GM23338 (cell line): ENCODE results near the gene KRTDAP. TPM values are rescaled to one million over a fixed set of nuclear protein-coding genes. Genes with fewer than 3 reads are reported as not detected.

ENCODE experiments used
- ATAC-seq: fragments of 200-7000 bp; cut with Tn5 transposase; 3 replicates; pipeline ENCODE4 v1.9.1; 2020
- DNase-seq: peaks from one replicate; pipeline ENCODE4 v3.0.0-alpha.2; 2015; ENCODE audit warnings: low spot score
- H2AFZ ChIP-seq: fragments of 200-600 bp; sonication (generic); 2 replicates; pipeline ENCODE4 v1.8.0; 2016; ENCODE audit warnings: antibody characterized with exemption, mild to moderate bottlenecking, moderate library complexity
- H3F3A ChIP-seq: fragments of 200-600 bp; sonication (generic); replicated peaks from 2 replicates; pipeline ENCODE4 v1.8.0; 2017; ENCODE audit warnings: antibody characterized with exemption, mixed run types, low read depth
- H3K27ac ChIP-seq: fragments of 200-600 bp; sonication (generic); 2 replicates; pipeline ENCODE4 v1.6.1; 2016; ENCODE audit warnings: low read depth
- H3K27me3 ChIP-seq: fragments of 200-600 bp; sonication (generic); 2 replicates; pipeline ENCODE4 v1.8.0; 2016; ENCODE audit warnings: mild to moderate bottlenecking, mixed run types, moderate library complexity; ENCODE audit not compliant: insufficient read depth
- H3K36me3 ChIP-seq: fragments of 200-600 bp; sonication (generic); 2 replicates; pipeline ENCODE4 v1.8.0; 2016; ENCODE audit warnings: mild to moderate bottlenecking; ENCODE audit not compliant: insufficient read depth
- H3K4me1 ChIP-seq: fragments of 200-600 bp; sonication (generic); 2 replicates; pipeline ENCODE4 v1.8.0; 2016; ENCODE audit warnings: mild to moderate bottlenecking, moderate library complexity; ENCODE audit not compliant: insufficient read depth
- H3K4me2 ChIP-seq: fragments of 200-600 bp; sonication (generic); 2 replicates; pipeline ENCODE4 v1.7.1; 2017; ENCODE audit warnings: mixed run types
- H3K4me3 ChIP-seq: fragments of 200-600 bp; sonication (generic); 2 replicates; pipeline ENCODE4 v1.6.1; 2016; ENCODE audit warnings: mixed run types
- H3K79me2 ChIP-seq: fragments of 200-600 bp; sonication (generic); replicated peaks from 2 replicates; pipeline ENCODE4 v1.8.0; 2017; ENCODE audit warnings: mild to moderate bottlenecking; ENCODE audit not compliant: insufficient read depth
- H3K9me2 ChIP-seq: fragments of 200-600 bp; sonication (generic); 2 replicates; pipeline ENCODE4 v1.8.0; 2017; ENCODE audit not compliant: insufficient read depth
- H4K20me1 ChIP-seq: fragments of 200-600 bp; sonication (generic); replicated peaks from 2 replicates; pipeline ENCODE4 v1.8.0; 2017; ENCODE audit warnings: mild to moderate bottlenecking; ENCODE audit not compliant: insufficient read depth
- H3K27ac Mint-ChIP-seq: 2 replicates; pipeline ENCODE4 v1.8.0; 2020; ENCODE audit warnings: inconsistent platforms, mild to moderate bottlenecking, moderate library complexity, mixed read lengths
- H3K27me3 Mint-ChIP-seq: 3 replicates; pipeline ENCODE4 v1.8.0; 2022; ENCODE audit warnings: low read depth, mild to moderate bottlenecking, moderate library complexity, mixed read lengths, inconsistent platforms; ENCODE audit not compliant: insufficient read depth, poor library complexity
- H3K36me3 Mint-ChIP-seq: 3 replicates; pipeline ENCODE4 v1.8.0; 2021; ENCODE audit warnings: low read depth, mild to moderate bottlenecking, inconsistent platforms, moderate library complexity, mixed read lengths
- H3K4me1 Mint-ChIP-seq: 3 replicates; pipeline ENCODE4 v1.8.0; 2020; ENCODE audit warnings: mild to moderate bottlenecking, inconsistent platforms, mixed read lengths
- H3K4me3 Mint-ChIP-seq: 3 replicates; pipeline ENCODE4 v1.8.0; 2021; ENCODE audit warnings: moderate library complexity, mild to moderate bottlenecking, inconsistent platforms, mixed read lengths
- H3K9me3 Mint-ChIP-seq: 3 replicates; pipeline ENCODE4 v1.8.0; 2020; ENCODE audit warnings: moderate library complexity, mild to moderate bottlenecking, inconsistent platforms, mixed read lengths
- ETS1 ChIP-seq: IDR thresholded peaks from 2 replicates; pipeline ENCODE4 v1.6.1; 2016; ENCODE audit warnings: antibody characterized with exemption
- NANOG ChIP-seq: IDR thresholded peaks from 2 replicates; pipeline ENCODE4 v1.6.1; 2016; ENCODE audit warnings: antibody characterized with exemption, borderline replicate concordance
- POLR2AphosphoS5 ChIP-seq: IDR thresholded peaks from 2 replicates; pipeline ENCODE4 v1.6.1; 2016; ENCODE audit warnings: antibody characterized with exemption, low read depth
- polyA plus RNA-seq: library from polyadenylated mRNA; unstranded; fragments of >200 nt; fragmentation: Nextera tagmentation; extraction: Ambion mirVana; gene quantifications from 2 replicates; pipeline ENCODE4 v1.2.1, GENCODE V29; 2016
- total RNA-seq: library from RNA; depleted of rRNA; stranded (reverse); fragments of >200 nt; shearing (Covaris generic); gene quantifications from 2 replicates; pipeline ENCODE4 v1.2.3, GENCODE V29; 2014
- TF ChIP-seq, protein P1 (sequence below): fragments of 250-450 bp; sonication (Bioruptor Pico); IDR thresholded peaks from 2 replicates; pipeline ENCODE4 v1.5.0; 2020; ENCODE audit warnings: mild to moderate bottlenecking, moderate library complexity

Gene KRTDAP
- total and polyA plus RNA-seq, 2 experiments from 2014 or later, result 2.7 TPM; not detected in 1

DNA sequence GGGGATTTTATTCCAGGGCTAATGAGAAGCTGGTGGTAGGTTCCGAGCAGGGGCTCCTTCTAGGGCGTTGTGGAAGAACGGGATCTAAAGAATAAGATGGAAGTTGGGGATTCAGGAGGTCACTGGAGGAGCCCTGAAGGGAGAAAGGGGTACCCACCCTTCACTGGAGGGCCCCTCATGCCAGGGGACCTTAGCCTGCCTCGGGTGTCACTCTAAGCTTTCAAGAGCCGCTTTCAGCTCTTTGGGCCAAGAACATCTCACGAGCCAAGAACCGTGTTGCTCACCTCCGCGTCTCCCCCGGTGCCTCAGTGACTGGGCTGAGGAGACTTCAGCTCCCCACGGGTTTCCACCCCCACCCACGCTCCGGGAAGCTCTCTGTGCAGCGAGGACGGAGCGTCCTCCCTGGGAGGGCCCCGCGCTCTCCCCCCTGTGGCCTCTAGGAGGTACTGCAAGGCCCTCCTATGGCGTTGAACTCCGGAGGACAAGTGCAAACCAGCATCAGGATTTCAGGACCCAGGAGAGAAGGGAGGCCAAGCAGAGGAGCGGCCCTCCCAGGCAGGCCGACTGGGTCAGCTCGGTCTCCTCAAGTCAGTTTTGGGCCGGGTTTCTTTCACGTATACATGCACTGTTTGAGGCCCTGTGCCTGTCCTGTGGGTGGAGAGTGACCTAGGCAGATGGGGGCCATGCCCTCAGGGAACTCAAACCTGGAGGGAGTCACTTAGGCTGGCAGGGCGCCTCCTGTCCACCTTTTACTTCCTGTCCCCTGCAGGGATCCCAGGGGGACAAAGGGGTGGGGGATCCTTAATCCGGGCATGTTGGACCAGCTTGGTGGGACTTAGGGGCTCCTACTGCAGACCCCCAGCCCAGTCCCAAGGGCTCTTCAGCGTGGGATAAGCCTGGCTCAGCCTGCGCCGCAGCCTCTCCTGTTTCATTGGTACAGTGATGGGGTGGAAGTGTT, 5.1 kb upstream of the KRTDAP start (continued):
- TF ChIP-seq, protein P1, sequence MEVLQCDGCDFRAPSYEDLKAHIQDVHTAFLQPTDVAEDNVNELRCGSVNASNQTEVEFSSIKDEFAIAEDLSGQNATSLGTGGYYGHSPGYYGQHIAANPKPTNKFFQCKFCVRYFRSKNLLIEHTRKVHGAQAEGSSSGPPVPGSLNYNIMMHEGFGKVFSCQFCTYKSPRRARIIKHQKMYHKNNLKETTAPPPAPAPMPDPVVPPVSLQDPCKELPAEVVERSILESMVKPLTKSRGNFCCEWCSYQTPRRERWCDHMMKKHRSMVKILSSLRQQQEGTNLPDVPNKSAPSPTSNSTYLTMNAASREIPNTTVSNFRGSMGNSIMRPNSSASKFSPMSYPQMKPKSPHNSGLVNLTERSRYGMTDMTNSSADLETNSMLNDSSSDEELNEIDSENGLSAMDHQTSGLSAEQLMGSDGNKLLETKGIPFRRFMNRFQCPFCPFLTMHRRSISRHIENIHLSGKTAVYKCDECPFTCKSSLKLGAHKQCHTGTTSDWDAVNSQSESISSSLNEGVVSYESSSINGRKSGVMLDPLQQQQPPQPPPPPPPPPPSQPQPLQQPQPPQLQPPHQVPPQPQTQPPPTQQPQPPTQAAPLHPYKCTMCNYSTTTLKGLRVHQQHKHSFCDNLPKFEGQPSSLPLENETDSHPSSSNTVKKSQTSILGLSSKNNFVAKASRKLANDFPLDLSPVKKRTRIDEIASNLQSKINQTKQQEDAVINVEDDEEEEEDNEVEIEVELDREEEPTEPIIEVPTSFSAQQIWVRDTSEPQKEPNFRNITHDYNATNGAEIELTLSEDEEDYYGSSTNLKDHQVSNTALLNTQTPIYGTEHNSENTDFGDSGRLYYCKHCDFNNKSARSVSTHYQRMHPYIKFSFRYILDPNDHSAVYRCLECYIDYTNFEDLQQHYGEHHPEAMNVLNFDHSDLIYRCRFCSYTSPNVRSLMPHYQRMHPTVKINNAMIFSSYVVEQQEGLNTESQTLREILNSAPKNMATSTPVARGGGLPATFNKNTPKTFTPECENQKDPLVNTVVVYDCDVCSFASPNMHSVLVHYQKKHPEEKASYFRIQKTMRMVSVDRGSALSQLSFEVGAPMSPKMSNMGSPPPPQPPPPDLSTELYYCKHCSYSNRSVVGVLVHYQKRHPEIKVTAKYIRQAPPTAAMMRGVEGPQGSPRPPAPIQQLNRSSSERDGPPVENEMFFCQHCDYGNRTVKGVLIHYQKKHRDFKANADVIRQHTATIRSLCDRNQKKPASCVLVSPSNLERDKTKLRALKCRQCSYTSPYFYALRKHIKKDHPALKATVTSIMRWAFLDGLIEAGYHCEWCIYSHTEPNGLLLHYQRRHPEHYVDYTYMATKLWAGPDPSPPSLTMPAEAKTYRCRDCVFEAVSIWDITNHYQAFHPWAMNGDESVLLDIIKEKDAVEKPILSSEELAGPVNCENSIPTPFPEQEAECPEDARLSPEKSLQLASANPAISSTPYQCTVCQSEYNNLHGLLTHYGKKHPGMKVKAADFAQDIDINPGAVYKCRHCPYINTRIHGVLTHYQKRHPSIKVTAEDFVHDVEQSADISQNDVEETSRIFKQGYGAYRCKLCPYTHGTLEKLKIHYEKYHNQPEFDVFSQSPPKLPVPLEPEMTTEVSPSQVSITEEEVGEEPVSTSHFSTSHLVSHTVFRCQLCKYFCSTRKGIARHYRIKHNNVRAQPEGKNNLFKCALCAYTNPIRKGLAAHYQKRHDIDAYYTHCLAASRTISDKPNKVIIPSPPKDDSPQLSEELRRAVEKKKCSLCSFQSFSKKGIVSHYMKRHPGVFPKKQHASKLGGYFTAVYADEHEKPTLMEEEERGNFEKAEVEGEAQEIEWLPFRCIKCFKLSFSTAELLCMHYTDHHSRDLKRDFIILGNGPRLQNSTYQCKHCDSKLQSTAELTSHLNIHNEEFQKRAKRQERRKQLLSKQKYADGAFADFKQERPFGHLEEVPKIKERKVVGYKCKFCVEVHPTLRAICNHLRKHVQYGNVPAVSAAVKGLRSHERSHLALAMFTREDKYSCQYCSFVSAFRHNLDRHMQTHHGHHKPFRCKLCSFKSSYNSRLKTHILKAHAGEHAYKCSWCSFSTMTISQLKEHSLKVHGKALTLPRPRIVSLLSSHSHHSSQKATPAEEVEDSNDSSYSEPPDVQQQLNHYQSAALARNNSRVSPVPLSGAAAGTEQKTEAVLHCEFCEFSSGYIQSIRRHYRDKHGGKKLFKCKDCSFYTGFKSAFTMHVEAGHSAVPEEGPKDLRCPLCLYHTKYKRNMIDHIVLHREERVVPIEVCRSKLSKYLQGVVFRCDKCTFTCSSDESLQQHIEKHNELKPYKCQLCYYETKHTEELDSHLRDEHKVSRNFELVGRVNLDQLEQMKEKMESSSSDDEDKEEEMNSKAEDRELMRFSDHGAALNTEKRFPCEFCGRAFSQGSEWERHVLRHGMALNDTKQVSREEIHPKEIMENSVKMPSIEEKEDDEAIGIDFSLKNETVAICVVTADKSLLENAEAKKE (CRISPR knock-in tag), result no peak
- no peak for TF ChIP-seq NANOG
- TF ChIP-seq POLR2AphosphoS5, result peak; percentile 39; the same call in 1 of the 2 replicates

- Mint-ChIP-seq H3K27me3 (peaks cover 12% of the 10 kb centered on the region), H3K27ac (no peak overlapping the region), H3K4me3 (no peak overlapping the region), H3K36me3 (peaks cover 24% of the 10 kb centered on the region), H3K9me3 (no peaks in the 10 kb centered on the region), H3K4me1 (peaks cover 13% of the 10 kb centered on the region)
- peaks cover 11% of the 10 kb centered on the region; the same call in 1 of the 2 replicates for H3F3A ChIP-seq
- H4K20me1 ChIP-seq, result no peaks in the 10 kb centered on the region; the same call in 1 of the 2 replicates
- H3K79me2 ChIP-seq, result no peaks in the 10 kb centered on the region
- TF ChIP-seq ETS1, result no peak
- no peak overlapping the region for H3K4me3 ChIP-seq
- H3K9me2 ChIP-seq, result no peaks in the 10 kb centered on the region
- peaks cover 8% of the 10 kb centered on the region for H3K36me3 ChIP-seq
- H3K4me1 ChIP-seq, result no peaks in the 10 kb centered on the region
- no peaks in the 10 kb centered on the region for H3K27me3 ChIP-seq
- no peak overlapping the region for H2AFZ ChIP-seq
- no peak overlapping the region for H3K4me2 ChIP-seq
- DNase-seq (no peak), ATAC-seq (no peak)
- H3K27ac ChIP-seq, result no peak overlapping the region
These were observed 3.7 kb upstream of the KRTDAP start for GRCh38 chr19:35493971-35494370.
